ENCODE results near the gene KRT23. TPM values are rescaled to one million over a fixed set of nuclear protein-coding genes. Genes with fewer than 3 reads are reported as not detected.

KRT23 gene
- total and polyA plus RNA-seq, 2 of the 13 experiments (the other 11 are each of a cell fraction or from before 2014, with no cell fraction given) = 24.7 to 51.1 TPM

DNA sequence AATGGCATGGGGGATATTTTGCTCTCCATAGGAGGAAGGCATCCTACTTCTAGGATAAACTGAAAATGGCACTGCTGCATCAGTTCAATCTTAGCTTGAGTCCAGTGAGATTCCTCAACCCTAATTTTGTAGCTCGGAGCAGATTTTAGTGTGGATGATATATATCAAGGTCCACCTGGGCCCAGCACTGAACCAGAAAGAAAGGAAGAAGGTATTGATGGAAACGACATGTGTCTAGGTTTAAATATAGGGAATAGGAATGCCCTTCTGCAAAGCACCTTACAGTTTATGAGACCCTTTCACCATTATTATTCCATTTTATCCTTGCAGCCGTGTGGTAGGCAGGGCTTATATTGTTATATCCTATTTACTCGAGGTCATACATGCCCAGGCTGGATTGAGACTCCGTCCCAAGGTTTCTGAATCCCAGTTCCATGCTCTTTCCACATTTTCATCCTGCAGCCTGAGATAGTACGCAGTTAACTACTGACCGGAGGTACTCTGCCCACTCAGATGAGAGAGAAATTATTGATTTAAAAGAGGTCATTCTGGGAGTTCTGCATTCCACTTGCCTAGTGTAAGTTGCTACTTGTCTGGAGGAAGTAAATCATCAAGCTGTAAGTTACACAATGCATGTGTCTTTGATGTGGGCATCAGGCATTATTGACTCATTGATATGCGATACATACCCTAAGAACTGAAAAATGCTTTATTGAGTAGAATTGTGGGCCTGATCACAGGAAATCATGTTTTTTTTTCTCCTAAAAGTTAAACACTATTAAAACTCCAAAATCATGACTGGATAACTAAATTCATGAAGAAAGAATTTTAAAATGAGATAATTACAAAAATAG, 19.2 kb upstream of the KRT23 start (continued):
- TF ChIP-seq TMF1 (CRISPR knock-in tag; IDR thresholded peaks at IDR 0.05; ENCODE audit: low read depth) = no peak
- no peak for TF ChIP-seq NCOA5 (CRISPR knock-in tag; IDR thresholded peaks at IDR 0.05)
- TF ChIP-seq, protein P1, sequence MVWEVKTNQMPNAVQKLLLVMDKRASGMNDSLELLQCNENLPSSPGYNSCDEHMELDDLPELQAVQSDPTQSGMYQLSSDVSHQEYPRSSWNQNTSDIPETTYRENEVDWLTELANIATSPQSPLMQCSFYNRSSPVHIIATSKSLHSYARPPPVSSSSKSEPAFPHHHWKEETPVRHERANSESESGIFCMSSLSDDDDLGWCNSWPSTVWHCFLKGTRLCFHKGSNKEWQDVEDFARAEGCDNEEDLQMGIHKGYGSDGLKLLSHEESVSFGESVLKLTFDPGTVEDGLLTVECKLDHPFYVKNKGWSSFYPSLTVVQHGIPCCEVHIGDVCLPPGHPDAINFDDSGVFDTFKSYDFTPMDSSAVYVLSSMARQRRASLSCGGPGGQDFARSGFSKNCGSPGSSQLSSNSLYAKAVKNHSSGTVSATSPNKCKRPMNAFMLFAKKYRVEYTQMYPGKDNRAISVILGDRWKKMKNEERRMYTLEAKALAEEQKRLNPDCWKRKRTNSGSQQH (CRISPR knock-in tag; IDR thresholded peaks at IDR 0.05; ENCODE audit: low read depth) = peak; percentile 91; the same call in 1 of the 2 replicates
- TF ChIP-seq TOPORS (CRISPR knock-in tag; IDR thresholded peaks at IDR 0.05) = peak; percentile 67; the same call in 1 of the 2 replicates
- no peak for TF ChIP-seq KAT7 (CRISPR knock-in tag; IDR thresholded peaks at IDR 0.05; ENCODE audit: borderline replicate concordance)
- TF ChIP-seq ZSCAN9 (CRISPR knock-in tag; IDR thresholded peaks at IDR 0.05; ENCODE audit: borderline replicate concordance) = peak; percentile 98
- peak; percentile 69; the same call in 1 of the 2 replicates for TF ChIP-seq ZBTB33 (CRISPR knock-in tag; IDR thresholded peaks at IDR 0.05)
- TF ChIP-seq NFIC (IDR thresholded peaks at IDR 0.05; ENCODE audit: low read length) = peak; percentile 99
- TF ChIP-seq PITX1 (CRISPR knock-in tag; IDR thresholded peaks at IDR 0.05) = peak; percentile 96
- TF ChIP-seq MTF1 (CRISPR knock-in tag; IDR thresholded peaks at IDR 0.05) = no peak
- TF ChIP-seq ZNF543 (CRISPR knock-in tag; IDR thresholded peaks at IDR 0.05) = peak; percentile 93
- TF ChIP-seq, protein P2, sequence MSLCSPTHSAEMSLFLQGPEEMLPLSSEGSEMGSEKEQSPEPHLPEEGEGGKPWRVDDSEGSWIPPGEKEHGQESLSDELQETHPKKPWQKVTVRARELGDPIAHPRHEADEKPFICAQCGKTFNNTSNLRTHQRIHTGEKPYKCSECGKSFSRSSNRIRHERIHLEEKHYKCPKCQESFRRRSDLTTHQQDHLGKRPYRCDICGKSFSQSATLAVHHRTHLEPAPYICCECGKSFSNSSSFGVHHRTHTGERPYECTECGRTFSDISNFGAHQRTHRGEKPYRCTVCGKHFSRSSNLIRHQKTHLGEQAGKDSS (CRISPR knock-in tag; IDR thresholded peaks at IDR 0.05; ENCODE audit: borderline replicate concordance, low read depth) = no peak; the same call in 1 of the 2 replicates
